GM10248 (cell line): ENCODE measurements around the gene GPRIN3.

Experiments
- CTCF ChIA-PET: fragments of 300-600 bp; sonication (Branson Sonifier 250); formaldehyde crosslinking; extraction: SDS; loops from one replicate; lab custom pipeline; 2021; ENCODE audit warnings: antibody characterized with exemption; lab: Yijun Ruan, JAX
- POLR2A ChIA-PET: fragments of 350-650 bp; sonication (Branson Sonifier 250); formaldehyde crosslinking; extraction: SDS; loops from one replicate; lab custom pipeline; 2020; ENCODE audit warnings: antibody characterized with exemption; lab: Yijun Ruan, JAX
- DNase-seq: peaks from one replicate; pipeline ENCODE4 v3.0.0; 2012; ENCODE audit errors: extremely low spot score
- TF ChIP-seq, protein P1 (sequence below): IDR thresholded peaks from 2 replicates; pipeline ENCODE4 v1.5.1; 2012; ENCODE audit warnings: mild to moderate bottlenecking, low read depth; ENCODE audit errors: extremely low read depth, missing control alignments, control extremely low read depth

GPRIN3 gene

DNA sequence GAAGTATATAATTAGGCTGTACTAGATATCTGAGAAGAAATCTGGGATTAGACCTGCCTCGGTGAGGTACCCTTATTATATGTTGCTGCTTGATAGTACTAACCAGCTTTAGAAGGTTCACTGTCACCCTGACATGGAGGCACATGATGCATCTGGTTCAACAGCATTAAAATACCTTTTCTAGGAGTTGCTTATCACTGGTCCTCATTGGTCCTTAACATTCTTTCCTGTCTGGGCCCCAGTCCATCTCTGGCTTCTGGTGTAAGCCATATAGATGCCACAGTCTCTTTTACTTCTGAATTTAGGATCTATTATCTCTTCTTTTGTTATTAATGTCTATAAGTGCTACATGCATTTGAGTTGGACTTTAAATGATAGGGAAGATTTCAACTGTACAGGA lies 40.2 kb downstream of the GPRIN3 start:
- ChIA-PET CTCF (no interaction called here), POLR2A (no interaction called here)
- TF ChIP-seq, protein P1, sequence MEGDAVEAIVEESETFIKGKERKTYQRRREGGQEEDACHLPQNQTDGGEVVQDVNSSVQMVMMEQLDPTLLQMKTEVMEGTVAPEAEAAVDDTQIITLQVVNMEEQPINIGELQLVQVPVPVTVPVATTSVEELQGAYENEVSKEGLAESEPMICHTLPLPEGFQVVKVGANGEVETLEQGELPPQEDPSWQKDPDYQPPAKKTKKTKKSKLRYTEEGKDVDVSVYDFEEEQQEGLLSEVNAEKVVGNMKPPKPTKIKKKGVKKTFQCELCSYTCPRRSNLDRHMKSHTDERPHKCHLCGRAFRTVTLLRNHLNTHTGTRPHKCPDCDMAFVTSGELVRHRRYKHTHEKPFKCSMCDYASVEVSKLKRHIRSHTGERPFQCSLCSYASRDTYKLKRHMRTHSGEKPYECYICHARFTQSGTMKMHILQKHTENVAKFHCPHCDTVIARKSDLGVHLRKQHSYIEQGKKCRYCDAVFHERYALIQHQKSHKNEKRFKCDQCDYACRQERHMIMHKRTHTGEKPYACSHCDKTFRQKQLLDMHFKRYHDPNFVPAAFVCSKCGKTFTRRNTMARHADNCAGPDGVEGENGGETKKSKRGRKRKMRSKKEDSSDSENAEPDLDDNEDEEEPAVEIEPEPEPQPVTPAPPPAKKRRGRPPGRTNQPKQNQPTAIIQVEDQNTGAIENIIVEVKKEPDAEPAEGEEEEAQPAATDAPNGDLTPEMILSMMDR, result no peak
- DNase-seq, result no peak

DNA sequence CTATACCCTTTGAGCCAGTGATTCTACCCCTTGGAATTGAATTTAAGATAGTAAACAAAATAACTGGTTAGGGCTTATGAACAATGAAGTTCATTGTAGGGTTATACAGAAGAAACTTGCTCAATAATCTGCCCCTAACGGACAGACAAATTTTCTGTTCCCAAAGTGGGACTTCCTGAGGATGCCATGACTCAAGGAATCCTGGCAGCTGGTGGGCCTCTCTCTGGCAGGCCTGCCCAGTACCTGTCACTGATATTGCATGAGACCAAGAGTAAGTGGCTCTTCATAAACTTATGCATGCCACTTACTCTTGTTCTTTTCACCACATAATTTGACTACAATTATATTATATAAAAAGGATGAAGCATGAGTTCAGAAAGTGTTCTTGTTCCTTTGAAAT lies 41.5 kb downstream of the GPRIN3 start:
- TF ChIP-seq, protein P1, result no peak
- CTCF ChIA-PET, result interaction anchor here (0.7 to 3.3 kb wide), 2 partner anchors 11 to 40 kb away, joined by 3 to 20 read pairs; no protein-coding TSS in a partner anchor

DNA sequence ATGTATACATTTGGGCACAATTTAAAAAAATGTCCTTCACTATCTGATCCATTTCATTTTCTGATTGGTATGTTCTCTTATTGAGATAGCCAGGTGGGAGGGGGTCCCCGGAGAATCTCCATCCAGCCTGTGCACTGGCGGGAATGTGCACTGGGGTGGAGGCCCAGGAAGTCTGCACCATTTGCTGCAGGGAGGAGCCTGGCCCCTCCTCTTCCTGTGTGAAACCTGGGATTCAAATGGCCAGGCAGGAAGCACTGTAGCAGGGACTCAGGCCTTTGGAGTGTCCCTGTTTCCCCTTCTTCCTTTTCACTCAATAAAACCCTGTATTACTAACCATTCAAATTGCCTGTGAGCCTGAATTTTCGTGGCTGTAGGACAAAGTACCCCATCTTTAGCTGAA lies 44.3 kb downstream of the GPRIN3 start:
- no peak for DNase-seq
- CTCF ChIA-PET, result interaction anchor here (3.3 kb wide), 1 partner anchor 8 kb away, joined by 20 read pairs; no protein-coding TSS in a partner anchor
- TF ChIP-seq, protein P1, result no peak
- POLR2A ChIA-PET, result no interaction called here

More for the DNA sequence above, 41.5 kb downstream of the GPRIN3 start:
- POLR2A ChIA-PET, result no interaction called here
- no peak for DNase-seq

DNA sequence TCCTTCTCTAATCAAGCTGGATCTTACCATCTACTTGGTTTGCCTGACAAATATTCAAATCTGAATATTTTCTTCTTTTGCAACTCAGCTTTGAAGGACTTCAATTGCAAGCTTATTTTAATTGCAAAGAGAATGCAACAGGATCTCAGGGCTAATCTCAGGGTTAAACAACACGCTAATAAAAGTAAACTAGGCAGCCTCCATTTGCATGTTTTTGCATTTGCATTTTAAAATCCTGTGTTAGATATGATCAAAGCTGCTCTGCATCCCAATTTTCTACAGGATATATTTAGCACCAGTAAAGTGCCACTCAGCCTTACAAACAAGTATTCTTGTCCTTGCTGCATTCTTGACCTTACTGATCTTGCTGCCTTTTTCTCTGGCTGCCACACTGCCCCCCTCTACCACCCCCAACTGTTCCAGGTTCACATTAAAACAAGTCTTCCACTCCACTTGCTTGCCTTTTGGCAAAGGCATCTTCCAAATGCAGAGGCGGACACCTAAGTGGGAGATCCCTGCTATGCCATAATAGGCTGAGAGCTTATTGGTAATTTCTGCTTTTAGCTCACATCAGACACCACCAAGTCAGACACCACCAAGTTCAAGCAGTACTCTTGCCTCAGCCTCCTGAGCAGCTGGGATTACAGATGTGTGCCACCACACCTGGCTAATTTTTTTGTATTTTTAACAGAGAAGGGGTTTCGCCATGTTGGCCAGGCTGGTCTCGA lies 48.1 kb downstream of the GPRIN3 start:
- DNase-seq, result no peak
- ChIA-PET CTCF (interaction anchor here (1.3 to 2.1 kb wide), 6 partner anchors 11 to 175 kb away, joined by 3 to 7 read pairs (median 4); no protein-coding TSS in a partner anchor), POLR2A (no interaction called here)
- TF ChIP-seq, protein P1, result no peak

DNA sequence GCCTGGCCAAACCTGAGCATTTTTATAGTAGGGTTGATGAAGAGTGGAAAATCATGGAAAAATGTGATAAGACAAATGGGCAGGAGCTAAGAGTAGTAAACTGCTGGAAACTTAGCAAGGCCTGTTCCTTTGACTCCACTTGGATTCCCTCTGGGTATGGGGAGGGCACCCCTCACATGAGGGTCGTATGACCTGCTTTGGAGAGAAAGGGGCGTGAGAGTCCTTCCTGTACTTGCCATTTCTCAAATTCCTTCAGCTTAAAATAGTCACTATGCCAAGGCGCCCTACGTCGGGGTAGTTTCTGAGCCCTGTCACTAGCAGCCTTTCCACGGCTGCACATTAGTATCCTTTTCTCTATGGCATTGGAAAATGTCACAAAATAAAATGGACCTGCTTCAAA lies 49.1 kb downstream of the GPRIN3 start:
- CTCF ChIA-PET, result interaction anchor here (1.2 to 2.0 kb wide), 4 partner anchors 21 to 176 kb away, joined by 3 to 7 read pairs (median 4); no protein-coding TSS in a partner anchor
- POLR2A ChIA-PET, result no interaction called here
- no peak for DNase-seq
- TF ChIP-seq, protein P1, result no peak

DNA sequence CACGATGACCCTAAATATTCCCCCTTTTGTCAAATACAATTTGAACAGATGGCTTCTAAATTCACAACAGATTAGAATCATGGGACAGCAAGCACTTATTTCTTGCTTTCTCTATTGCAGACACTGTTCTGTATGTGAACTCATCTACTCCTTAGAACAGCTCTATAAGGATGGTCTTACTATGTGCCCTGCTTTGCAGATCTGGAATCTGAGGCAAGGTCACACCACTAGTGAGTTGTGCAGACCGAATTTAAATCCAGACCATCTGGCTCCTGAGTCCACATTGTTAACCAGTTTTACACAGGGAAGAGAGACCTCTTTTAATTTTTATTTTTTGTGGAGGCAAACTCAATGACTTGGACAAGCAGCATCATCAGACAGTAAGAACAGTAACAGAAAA lies 50.2 kb downstream of the GPRIN3 start:
- TF ChIP-seq, protein P1, result no peak
- POLR2A ChIA-PET, result no interaction called here
- CTCF ChIA-PET, result interaction anchor here (1.7 to 2.0 kb wide), 3 partner anchors 10 to 31 kb away, joined by 3 to 7 read pairs (median 6); no protein-coding TSS in a partner anchor
- DNase-seq, result no peak
